B cell (primary cell): ENCODE data around the gene DSG4.

Experiments used
- EZH2 ChIP-seq: IDR thresholded peaks from 2 replicates; pipeline ENCODE4 v1.6.1; 2012; ENCODE audit warnings: borderline replicate concordance, low read depth, mild to moderate bottlenecking, moderate library complexity, low read length; ENCODE audit not compliant: insufficient read depth, poor library complexity, severe bottlenecking
- TF ChIP-seq, protein P1 (sequence below): fragments of 200-600 bp; IDR thresholded peaks from one replicate; pipeline ENCODE4 v1.8.0; 2022; ENCODE audit warnings: antibody characterized with exemption, mild to moderate bottlenecking

DNA sequence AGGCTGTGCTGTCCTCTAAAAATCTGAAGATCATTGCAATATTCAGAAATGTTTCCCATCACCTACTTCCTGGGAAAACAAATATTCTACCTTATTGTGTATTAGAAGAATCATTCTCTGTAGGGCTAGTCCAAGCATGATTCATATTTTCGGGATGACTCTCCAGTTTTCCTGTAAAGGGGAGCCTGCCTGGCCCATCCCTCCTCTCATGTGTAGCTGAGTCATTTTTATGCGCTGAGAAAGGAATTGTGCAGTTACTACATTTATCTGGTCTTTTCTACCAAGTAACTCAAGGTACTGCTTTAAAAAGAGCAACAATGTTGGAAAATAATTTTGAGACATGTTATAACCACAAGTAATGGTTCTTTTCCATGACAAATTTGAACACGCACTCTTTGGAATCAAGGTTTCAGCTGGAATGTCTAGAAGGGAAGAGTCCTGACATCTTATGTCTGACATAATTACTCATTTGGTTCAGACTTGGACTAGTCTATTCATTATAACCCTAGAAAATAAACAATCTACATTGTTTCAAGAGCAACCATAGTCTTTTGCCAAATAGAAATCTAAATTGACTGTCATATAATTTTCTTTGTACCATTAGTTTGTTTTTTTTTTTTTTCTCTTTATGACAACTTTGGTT is 77.6 kb downstream of the DSG4 start:
- TF ChIP-seq, protein P1, sequence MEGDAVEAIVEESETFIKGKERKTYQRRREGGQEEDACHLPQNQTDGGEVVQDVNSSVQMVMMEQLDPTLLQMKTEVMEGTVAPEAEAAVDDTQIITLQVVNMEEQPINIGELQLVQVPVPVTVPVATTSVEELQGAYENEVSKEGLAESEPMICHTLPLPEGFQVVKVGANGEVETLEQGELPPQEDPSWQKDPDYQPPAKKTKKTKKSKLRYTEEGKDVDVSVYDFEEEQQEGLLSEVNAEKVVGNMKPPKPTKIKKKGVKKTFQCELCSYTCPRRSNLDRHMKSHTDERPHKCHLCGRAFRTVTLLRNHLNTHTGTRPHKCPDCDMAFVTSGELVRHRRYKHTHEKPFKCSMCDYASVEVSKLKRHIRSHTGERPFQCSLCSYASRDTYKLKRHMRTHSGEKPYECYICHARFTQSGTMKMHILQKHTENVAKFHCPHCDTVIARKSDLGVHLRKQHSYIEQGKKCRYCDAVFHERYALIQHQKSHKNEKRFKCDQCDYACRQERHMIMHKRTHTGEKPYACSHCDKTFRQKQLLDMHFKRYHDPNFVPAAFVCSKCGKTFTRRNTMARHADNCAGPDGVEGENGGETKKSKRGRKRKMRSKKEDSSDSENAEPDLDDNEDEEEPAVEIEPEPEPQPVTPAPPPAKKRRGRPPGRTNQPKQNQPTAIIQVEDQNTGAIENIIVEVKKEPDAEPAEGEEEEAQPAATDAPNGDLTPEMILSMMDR: no peak
- no peak for TF ChIP-seq EZH2
